Fibroblast of lung (primary cell): ENCODE results near the gene PADI2.

Experiments used
- EZH2 ChIP-seq: IDR thresholded peaks from 2 replicates; pipeline ENCODE4 v1.5.1; 2012; ENCODE audit warnings: low read length, control low read depth, mild to moderate bottlenecking; ENCODE audit errors: missing control alignments
- TF ChIP-seq, protein P1 (sequence below), 2 donors: IDR thresholded peaks in 1 of 2; conservative IDR thresholded peaks in 1 of 2; 1 replicate in 1 of 2; 2 replicates in 1 of 2; pipeline ENCODE4 v1.5.1; 2011 to 2012; ENCODE audit warnings: low read length in 2 of 2, control low read depth in 1 of 2, inconsistent platforms in 1 of 2, low read depth in 1 of 2, mild to moderate bottlenecking in 1 of 2

DNA sequence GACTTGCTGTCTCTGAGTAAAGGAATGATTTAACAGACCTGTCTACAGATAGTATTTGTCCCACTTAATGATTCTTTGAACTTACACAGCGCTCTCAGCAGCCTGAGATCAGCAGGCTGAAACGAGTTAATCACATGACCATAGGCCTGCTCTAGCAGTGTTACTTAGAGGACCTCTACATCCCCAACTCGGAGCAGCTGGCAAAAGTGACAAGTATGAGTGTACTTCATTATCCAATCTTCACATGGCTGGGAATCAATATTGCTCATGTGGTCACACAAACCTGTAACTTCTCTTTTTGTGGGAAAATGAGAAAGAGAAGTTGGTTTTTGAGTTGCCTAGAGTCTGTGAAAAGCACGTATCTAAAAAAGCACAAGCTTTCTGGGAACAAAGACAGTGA, 96.1 kb downstream of the PADI2 start:
- TF ChIP-seq, protein P1, sequence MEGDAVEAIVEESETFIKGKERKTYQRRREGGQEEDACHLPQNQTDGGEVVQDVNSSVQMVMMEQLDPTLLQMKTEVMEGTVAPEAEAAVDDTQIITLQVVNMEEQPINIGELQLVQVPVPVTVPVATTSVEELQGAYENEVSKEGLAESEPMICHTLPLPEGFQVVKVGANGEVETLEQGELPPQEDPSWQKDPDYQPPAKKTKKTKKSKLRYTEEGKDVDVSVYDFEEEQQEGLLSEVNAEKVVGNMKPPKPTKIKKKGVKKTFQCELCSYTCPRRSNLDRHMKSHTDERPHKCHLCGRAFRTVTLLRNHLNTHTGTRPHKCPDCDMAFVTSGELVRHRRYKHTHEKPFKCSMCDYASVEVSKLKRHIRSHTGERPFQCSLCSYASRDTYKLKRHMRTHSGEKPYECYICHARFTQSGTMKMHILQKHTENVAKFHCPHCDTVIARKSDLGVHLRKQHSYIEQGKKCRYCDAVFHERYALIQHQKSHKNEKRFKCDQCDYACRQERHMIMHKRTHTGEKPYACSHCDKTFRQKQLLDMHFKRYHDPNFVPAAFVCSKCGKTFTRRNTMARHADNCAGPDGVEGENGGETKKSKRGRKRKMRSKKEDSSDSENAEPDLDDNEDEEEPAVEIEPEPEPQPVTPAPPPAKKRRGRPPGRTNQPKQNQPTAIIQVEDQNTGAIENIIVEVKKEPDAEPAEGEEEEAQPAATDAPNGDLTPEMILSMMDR (conservative IDR thresholded peaks at IDR 0.05 in 1 of 2, IDR thresholded peaks at IDR 0.05 in 1 of 2; ENCODE audit: low read depth in 1 of 2, low read length in 2 of 2): no peak
- no peak for TF ChIP-seq EZH2
